ENCODE data around the gene SMIM13.

SMIM13 gene

DNA sequence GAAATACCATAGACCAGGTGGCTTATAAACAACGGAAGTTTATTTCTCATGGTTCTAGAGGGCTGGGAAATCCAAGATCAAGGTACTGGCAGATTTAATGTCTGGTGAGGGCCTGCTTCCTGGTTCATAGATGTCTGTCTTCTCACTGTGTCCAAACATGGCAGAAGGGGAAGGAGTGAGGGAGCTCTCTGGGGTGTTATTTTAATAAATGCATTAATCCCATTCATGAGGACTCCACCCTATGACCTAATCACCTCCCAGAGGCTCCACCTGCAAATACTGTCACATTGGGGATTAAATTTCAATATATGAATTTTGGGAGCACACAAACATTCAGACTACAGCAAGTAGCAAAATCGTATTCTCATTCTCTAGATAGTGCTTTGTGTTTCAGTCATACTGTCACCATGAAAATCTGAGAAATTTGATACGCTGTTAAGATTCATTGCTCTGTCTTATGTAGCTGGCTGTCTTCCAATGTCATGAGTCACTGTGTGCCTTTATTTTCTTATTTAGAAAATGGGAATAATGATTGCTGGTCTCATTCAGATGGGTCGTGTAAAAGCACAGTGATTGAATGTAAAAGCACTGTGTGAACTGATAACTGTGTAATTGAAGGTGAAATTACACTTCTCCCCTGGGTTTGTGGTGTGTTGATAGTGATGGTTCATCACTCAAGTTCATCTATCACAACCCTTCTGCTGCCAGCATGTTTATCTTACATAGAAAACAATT, 26.8 kb downstream of the SMIM13 start:
- DNase-seq: no peak

DNA sequence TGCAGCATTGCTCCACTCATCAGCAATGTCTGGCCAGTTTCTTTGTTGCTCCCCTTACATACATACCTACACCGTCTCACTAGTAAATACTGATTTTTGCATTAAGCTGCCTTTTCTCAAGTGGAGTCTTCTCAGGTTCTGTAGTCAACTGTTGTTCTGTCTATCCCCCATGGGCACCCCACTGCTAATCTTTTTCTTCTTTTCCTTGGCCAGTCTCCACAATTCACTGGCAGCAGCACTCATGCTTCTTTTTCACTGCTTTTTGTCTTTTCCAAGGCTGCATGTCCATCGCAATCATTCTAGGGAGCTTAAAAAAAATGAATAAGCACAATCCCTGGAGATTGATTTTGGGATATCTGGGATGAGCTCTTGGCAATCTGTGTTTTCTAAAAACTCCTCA, 28.2 kb downstream of the SMIM13 start:
- DNase-seq: no peak

DNA sequence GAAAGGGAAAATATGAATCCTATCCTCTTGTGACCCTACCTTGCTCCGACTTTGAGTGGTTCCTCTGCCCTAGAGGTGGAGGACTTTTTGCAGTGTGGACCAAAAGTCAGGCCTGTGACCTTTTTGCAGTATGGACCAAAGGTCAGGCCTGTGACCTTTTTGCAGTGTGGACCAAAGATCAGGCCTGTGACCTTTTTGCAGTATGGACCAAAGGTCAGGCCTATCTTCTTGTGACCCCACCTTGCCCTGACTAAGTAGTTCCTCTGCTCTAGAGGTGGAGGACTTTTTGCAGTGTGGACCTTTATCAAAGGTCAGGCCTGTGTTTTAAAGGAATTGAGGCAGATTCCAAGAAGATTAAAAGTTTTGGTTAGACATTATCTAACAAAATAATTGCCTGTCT, 28.7 kb downstream of the SMIM13 start:
- no peak for DNase-seq

DNA sequence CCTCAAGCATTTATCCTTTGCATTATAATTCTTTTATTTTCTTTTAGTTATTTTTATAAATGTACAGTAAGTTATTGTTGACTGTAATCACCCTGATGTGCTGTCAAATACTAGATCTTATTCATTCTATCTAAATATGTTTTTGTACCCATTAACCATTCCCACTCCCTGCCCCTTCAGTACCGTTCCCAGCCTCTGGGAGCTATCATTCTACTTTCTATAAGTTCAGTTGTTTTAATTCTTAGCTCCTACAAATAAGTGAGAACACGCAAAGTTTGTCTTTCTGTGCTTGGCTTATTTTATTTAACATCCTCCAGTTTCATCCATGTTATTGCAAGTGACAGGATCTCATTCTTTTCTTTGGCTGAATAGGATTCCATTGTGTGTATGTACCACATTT, 30.3 kb downstream of the SMIM13 start:
- DNase-seq: no peak

DNA sequence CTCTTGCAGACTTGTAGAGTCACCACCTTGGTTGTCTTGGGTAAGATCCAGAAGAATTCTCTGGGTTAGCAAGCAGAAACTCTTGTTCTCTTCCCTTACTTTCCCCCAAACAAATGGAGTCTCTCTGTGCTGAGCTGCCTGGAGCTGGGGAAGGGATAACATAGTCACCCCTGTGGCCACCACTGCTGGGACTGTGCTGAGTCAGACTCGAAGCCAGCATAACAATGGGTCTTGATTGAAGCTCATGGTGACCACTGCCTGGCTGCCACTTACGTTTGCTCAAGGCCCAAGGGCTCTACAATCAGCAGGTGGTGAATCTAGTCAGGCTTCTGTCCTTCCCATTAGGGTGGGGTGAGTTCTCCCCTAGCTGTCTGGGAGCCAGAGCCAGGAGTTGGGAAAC, 33.2 kb downstream of the SMIM13 start:
- DNase-seq: peak in 1 of 56 donors; percentile 48

DNA sequence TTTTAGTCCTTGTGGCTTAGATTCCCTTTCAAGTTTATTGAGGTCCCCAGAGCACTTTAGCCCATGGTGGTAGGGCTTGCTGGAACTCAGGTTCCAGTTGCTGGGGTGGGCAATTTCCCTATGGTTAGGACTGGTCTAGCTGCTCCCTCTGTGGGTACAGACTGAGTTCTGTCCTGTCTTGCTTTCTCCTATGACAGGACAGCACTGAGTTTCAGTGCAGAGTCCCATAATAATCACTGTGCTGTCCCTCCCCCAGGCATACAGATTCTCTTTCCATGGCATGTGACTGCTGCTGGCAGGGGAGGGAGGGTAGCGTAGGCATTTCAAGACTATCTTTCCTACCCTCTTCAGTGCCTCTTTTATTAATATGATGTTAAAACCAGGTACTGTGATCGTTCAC, 35.0 kb downstream of the SMIM13 start:
- peak in 3 of 56 donors; percentile 2 to 22 (median 16) for DNase-seq

DNA sequence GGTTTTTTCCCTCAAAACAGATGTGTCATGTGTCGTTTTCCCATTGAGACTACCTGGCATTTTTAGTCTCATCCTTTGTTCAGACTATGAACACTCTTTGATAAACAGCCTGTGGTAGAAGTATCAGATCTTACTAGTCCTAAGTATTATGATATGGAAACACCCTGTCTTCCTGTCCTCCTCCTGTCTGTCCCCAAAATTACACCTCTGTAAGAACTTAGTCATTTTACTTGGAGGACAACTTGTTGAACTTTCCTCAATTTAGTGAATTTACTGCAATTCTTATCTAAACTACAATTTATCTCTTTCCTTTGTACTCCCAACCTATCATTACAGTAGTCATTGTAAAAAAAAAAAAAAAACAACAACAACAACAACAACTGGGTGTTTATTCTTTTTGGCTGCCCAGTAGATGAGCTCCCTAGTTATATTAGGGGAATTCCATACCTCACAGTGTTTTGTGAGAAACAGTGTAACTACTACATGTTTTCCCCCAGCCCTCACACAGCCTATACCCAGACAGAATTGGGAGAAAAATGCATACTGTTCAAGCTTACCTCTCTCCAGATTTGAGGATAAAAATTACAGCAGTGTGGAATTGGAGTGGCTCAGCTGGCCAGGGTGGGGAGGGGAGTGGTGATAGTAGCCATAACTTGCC, 36.4 kb downstream of the SMIM13 start:
- DNase-seq: no peak

DNA sequence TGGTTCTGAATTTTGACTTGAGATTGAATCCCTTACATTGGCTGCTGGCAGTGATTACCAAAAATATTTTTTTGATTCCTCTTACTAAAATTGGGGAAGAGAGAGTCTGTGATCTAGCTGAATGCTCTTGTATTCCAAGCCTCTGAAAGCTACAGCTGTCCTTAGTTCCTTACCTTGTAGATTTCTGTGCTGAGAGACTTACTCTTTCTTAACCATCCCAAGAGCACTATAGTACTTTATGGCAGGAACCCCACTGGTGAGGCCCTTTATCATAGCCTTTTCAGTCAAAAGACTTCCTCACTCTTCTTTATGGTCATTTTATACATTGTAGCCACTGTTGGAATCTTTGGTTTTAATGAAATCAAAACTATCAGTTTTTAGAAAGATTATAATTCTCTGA, 37.0 kb downstream of the SMIM13 start:
- no peak for DNase-seq

DNA sequence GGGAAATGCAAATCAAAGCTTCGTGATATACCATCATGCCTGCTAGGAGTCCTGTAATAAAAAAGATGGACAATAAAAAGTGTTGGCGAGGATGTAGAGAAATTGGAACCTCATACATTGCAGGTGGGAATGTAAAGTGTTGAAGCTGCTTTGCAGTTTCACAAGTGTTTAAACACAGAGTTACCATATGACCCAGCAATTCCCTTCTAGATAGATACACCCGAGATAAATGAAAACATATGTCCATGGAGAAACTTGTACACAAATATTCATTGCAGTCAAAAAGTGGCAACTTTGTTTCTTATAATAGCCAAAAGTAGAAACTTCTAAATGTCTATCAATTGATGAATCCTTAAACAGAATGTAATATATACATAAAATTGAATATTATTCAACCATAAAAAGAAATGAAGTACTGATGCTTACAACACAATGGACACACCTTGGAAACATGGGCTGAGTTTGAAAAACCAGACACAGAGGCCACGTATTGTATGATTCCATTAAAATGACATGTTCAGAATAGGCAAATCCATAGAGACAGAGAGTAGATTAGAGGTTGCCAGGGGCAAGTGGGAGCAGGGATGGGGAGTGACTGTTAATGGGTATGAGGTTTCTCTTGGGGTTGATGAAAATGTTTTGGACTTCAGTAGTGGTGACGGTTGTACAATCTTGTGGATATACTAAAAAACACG, 38.7 kb downstream of the SMIM13 start:
- no peak for DNase-seq

DNA sequence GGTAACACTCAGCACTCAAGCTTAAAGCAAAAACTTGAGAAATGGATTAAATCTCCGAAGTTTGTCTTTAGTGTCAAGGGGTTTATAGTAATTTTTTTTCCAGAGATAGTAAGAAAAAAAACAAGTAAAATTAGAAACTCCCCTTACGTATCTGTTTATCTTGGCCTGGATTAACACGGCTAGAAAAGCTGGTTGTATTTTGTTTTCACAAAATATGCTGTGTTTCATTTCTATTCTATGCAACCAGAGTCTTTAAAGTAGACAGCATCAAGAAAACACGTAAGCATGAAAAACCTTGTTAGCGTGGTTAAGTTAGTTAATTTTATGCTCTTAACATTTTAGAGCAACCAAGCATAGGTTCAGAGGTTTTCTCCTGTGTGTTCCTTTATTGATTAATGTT, 39.6 kb downstream of the SMIM13 start:
- DNase-seq: no peak

DNA sequence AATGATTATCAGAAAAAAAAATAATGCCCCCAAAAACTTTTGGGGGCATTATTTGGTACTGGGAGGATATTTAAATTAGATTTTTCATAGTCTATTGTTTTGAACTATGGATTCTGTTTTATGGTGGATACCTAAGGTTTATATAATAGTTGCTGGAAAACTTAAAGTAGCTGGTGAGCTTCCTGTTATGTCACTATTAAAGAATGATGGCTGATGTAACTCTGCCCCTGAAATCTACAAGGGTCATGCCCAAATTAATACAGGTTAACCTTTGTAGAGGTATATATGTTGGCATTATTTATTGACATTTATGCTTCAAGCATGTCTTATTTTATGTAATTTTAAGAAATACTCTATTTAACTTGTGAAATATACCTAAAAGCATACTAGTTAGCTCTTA, 43.2 kb downstream of the SMIM13 start:
- no peak for DNase-seq

DNA sequence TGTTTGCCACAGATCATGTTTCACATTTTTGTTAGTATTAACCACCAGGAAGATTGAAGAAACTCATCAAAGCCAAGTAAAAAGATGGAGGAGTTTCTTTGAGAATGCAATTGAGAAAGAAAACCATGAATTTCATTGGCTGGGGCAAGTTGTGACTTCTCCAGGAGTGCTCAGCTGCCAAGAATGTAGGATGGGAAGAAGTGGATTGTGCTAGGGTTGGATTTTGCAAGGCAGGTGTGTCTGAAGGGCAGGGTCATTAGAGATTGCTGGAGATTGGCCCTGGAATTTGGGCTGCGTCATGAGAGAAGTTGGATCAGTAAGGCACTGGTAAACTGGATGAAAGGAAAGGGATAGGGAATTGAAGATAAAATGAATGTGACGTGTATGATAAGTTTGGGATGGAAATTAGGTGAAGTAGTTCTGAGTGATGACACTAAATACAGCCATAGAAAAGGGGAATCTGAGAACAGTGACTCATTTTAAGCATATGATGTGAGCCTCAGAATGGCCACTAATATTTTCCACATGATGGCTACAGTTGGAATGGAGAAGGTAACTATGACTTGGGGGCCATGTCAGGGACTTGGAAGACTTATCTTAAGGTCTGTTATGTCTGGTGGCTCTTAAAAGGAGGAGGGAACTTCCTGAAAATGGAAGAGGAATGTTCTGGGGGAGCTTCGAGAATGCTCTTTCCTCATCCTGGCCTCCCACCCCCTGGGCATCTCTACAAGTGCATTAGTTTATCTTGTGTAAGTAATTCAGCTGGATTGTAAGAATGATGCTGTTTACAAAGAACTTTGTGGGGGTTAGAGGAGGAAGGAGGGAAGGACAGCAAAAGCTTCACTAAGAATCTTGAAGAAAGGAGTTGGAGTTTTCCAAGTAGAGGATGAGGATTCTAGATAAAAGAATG, 45.7 kb downstream of the SMIM13 start:
- DNase-seq: no peak

DNA sequence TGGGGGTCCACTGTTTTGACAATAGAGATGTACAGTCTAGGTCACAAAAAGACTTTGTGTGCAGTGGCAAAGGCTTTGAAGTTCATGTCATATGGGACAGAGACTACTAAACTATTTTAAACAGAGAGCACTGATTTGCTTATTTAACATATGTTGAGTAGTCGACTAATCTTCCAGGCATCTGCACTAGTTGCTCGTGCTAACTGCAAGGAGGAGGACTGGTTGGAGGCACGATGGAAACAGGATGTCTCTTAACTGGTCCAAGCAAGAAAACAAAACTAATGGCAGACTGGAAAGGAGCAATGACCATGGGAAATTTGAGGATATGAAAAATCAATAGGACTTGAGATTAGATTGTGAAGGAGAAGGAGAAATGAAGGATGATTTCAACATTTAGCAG, 46.4 kb downstream of the SMIM13 start:
- no peak for DNase-seq

DNA sequence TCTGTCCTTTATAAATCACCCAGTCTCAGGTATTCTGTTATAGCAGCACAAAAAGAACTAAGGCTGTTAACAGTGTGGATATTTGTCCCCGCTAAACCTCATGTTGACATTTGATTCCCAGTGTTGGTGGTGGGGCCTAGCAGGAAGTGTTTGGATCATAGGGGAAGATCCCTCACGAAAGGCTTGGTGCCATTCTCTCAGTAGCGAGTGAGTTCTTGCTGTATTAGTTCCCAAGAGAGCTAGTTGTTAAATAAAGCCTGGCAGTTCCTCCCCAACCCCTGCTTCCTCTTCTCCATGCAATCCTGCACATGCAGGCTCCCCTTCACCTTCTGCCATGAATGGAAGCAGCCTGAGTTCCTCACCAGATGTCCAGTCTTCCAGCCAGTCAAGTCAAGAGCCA, 47.7 kb downstream of the SMIM13 start:
- no peak for DNase-seq

DNA sequence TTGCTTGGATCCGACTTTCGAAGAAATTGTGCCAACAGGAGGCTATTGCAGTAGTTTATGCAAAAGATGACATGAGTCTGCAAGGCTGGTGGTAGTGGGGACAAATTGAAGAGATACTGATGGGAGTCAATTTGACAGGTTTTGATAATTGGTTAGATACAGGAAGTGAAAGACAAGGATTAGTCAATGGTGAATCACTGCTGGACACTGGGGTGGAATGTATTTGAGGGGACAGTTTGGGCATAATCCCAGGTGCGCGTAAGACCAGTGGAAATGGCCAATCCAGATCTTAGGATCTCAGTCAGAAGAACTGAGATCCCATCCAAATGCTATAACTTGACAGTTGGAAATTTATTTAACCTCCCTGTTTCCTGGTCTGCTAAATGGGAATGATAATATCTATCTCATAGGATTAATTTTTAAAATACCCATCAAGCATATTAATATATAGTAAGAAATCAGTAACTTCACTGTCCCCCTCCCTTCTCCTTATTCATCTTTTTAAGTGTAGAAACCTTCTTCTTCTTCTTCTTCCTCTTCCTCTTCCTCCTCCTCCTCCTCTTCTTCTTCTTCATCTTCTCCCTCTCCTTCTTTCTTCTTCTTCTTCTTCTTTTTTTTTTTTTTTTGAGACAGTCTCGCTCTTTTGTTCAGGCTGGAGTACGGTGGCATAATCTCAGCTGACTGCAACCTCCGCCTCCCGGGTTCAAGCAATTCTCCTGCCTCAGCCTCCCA, 48.8 kb downstream of the SMIM13 start:
- DNase-seq: no peak

DNA sequence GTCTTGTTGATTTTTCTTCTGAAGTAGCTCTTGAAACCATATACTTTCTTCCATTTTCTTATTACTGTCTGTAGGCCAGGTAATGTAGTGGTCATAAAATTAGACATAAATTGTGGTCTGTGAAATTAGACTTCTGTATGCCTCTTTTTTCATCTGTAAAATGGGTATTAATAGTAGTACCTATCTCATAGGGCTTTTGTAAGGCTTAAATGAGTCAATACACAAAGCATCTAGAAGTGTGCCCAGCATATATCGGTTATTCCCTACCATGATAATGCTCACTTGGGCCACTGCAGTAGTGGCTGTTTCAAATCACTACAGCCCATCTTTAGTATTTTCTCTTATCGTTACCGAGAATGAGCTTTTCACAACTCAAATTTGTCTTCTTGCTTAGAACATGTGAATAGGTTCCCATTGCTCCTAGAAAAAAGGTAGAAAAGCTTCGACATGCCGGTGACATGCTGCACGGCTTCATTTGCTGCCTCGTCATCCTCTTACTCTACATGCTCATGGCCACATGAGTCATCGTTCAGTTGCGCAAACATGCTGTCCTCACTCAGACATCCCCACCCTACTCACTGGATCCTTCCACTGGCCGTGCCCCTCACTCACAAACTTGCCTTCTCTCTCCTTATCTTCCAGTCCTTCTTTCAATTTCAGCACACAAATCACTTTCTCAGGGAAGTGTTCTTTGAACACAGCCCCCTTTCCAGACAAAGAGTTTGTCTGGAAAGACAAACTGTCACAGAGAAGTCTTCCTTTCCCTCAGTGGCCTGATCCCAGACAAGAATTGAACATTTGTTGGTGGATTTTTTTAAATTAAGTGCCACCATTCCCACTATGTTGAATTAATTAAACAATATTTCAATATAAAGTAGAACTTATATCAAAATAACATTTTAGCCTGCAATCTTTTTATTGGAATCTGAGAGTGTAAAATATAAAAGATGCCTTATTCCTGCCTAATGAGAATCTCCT, 50.0 kb downstream of the SMIM13 start:
- DNase-seq: no peak

DNA sequence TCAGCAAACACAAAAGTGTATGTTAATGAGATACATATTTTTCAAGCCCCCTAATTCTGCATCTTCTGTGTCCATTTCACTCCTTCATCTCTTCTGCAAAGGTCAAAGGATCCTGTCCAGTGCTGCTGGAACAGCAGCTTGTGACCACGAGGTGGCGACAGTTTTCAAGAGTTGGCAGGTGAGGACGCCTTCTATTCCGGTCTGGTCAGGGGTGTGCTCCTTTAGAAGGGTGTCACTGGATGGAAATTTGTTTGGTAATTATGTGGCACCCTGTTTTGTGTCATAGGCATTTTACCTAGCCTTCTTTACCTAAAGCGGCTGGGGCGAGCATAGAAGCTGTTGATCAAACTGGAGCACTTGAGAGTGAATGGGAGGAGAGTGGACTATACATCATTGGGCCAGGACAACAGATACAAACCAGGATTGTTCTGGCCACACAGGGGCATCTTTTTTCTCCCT, 50.8 kb downstream of the SMIM13 start:
- peak in 49 of 56 donors; percentile 16 to 83 (median 54) for DNase-seq

DNA sequence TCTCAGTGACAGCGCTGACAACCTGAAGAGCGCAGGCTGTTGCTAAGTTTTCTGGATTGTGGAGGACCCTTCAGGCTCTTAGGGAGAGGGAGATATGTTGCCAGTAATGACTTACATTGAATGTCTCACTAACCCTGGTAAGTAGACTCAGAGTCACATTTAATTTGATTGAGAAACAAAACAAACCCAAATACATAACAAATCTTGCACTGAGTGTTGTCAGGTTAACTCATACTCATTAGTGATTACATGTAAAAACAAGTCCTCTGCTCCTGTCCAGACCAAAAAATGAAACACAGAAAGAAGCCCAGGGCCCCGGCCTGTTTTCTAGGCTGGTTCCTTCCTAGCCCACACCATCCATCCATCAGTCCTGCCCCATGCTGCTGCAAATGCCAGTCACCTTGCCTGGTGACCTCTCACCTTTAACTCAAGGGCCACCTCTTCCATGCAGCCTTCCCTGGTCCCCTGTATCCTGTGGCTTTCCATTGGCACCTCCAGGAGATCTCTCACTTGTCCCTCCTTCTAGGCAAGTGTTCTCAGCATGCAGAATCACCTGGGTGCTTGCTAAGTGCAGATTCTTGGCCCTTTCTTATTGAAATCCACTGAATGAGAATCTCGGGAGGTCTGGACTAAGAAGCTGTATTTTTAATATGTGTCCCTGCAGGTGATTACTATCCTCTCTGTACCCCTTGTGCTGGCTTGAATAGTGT, 52.6 kb downstream of the SMIM13 start:
- no peak for DNase-seq

DNA sequence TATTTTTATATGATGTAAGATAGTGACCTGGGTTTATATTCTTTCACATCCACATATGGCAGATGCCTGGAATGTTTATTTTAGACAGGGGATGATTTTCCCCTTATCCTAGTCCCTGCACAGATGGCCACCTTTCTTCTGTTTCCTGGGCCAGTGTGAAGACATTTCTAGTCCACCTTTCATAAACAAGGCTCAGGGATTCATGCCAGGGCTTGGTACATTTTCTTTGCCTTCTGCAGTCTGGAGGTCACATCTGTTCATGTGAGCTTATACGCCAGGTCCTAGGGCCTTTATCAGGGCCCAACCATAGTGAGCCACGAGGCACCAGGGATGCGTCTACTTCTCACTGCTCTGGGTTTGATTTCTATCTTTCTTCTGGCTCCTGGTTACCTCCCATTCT, 55.9 kb downstream of the SMIM13 start:
- DNase-seq: no peak
